ENCODE results near the gene TASP1. TPM values are rescaled to one million over a fixed set of nuclear protein-coding genes. Genes with fewer than 3 reads are reported as not detected.

TASP1 gene
- total and polyA plus RNA-seq, 8 donors = 5.8 to 13.0 (median 7.8) TPM

DNA sequence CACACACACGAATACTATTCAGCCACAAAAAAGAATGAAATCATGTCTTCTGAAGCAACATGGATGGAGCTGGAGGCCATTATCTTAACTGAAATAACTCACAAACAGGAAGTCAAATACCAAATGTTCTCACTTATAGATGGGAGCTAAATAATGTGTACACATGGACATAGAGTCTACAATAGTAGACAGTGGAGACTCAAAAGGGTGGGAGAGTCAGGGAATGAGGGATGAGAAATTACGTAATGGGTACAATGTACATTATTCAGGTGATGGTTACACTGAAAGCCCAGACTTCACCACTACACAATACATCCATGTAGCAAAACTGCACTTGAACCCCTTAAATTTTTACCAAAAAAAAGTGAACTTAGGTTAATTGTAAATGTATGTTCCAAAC is 160.4 kb downstream of the TASP1 start:
- intact Hi-C loops (cut with DNase I) = no loop called here
- H3K27me3 ChIP-seq = no peaks in the 10 kb centered on the region
- WGBS, 2 donors = 76 to 100% methylated on average over 2 of the region's 2 CpGs
- no peak for TF ChIP-seq CTCF (IDR thresholded peaks at IDR 0.05)
- no peaks in the 10 kb centered on the region for H3K4me1 ChIP-seq
- H3K9me3 ChIP-seq = no peaks in the 10 kb centered on the region
- no peak for DNase-seq
- FAIRE-seq = no peak
- H3K36me3 ChIP-seq = peaks cover 0 to 18% (median 3%) of the 10 kb centered on the region in 3 donors
- no peak overlapping the region for H3K27ac ChIP-seq
- no peak for ATAC-seq
- H3K4me3 ChIP-seq = no peak overlapping the region

GRCh38 chr20:13474467-13474866 is 164.3 kb downstream of the TASP1 start:
- DNase-seq (no peak), FAIRE-seq (no peak), ATAC-seq (no peak)
- 95 to 96% methylated on average over 1 of the region's 1 CpG for WGBS, 2 donors
- intact Hi-C loops (cut with DNase I) = no loop called here
- no peaks in the 10 kb centered on the region for H3K9me3 ChIP-seq
- H3K27me3 ChIP-seq = no peaks in the 10 kb centered on the region
- no peaks in the 10 kb centered on the region for H3K4me1 ChIP-seq
- no peak overlapping the region for H3K4me3 ChIP-seq
- TF ChIP-seq CTCF (IDR thresholded peaks at IDR 0.05) = no peak
- H3K27ac ChIP-seq = no peak overlapping the region
- no peaks in the 10 kb centered on the region for H3K36me3 ChIP-seq

GRCh38 chr20:13469262-13469661 is 169.5 kb downstream of the TASP1 start:
- Histone ChIP-seq H3K27me3 (no peaks in the 10 kb centered on the region), H3K4me1 (no peaks in the 10 kb centered on the region), H3K36me3 (no peaks in the 10 kb centered on the region), H3K4me3 (no peak overlapping the region), H3K9me3 (no peaks in the 10 kb centered on the region), H3K27ac (no peak overlapping the region)
- intact Hi-C loops (cut with DNase I) = no loop called here
- DNase-seq (no peak), FAIRE-seq (no peak), ATAC-seq (no peak)
- TF ChIP-seq CTCF (IDR thresholded peaks at IDR 0.05) = no peak

DNA sequence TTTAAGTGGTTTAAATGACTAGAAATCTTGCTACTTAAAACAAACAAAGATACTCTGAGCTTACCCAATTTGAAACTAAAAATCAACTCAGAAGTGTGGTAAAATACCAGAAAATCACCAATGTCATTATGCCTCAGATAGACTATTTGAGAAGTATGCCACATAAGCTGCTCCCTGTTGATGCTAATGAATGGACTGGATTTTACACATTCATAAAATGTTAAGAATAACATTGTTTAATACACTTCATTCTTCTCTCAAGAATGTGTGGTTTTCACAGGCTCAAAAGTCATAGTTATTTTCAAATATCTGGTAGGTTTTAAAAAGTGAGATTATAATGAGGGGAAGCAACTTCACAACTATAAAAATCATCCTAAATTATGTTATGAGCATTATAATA is 170.6 kb downstream of the TASP1 start:
- H3K9me3 ChIP-seq = no peaks in the 10 kb centered on the region
- H3K27ac ChIP-seq = no peak overlapping the region
- no peak for ATAC-seq
- no peaks in the 10 kb centered on the region for H3K36me3 ChIP-seq
- intact Hi-C loops (cut with DNase I) = no loop called here
- TF ChIP-seq CTCF (IDR thresholded peaks at IDR 0.05) = no peak
- no peak overlapping the region for H3K4me3 ChIP-seq
- no peaks in the 10 kb centered on the region for H3K4me1 ChIP-seq
- no peak for FAIRE-seq
- H3K27me3 ChIP-seq = no peaks in the 10 kb centered on the region
- DNase-seq = no peak

DNA sequence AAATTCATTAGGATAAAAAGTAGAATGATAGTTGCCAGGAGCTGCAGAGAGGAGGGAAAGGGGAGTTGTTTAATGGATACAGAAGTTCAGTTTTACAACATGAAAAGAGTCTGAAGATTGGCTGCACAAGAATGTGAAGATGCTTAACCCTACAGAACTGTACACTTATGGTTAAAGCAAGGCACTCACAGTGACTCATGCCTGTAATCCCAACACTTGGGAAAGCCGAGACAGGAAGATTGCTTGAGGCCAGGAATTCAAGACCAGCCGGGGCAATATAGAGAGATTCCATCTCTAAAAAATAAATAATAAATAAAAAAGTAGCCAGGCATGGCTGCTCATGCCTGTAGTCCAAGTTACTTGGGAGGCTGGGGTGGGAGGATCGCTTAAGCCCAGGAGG is 174.0 kb downstream of the TASP1 start:
- intact Hi-C loops (cut with DNase I) = no loop called here
- no peak for ATAC-seq

More for the DNA sequence above, 174.0 kb downstream of the TASP1 start:
- TF ChIP-seq CTCF (IDR thresholded peaks at IDR 0.05) = no peak
- no peaks in the 10 kb centered on the region for H3K27me3 ChIP-seq
- WGBS, 2 donors = 95% methylated on average over 3 of the region's 3 CpGs
- no peaks in the 10 kb centered on the region for H3K9me3 ChIP-seq
- H3K4me3 ChIP-seq = no peak overlapping the region
- H3K27ac ChIP-seq = no peak overlapping the region
- H3K4me1 ChIP-seq = no peaks in the 10 kb centered on the region
- FAIRE-seq = no peak
- H3K36me3 ChIP-seq = no peaks in the 10 kb centered on the region
- no peak for DNase-seq

Measured in pancreas (tissue), 10 donors.